ENCODE data around the gene POU3F2.
A peak's percentile ranks its signal among the peaks of the same experiment; 100 is the strongest.

Gene POU3F2

DNA sequence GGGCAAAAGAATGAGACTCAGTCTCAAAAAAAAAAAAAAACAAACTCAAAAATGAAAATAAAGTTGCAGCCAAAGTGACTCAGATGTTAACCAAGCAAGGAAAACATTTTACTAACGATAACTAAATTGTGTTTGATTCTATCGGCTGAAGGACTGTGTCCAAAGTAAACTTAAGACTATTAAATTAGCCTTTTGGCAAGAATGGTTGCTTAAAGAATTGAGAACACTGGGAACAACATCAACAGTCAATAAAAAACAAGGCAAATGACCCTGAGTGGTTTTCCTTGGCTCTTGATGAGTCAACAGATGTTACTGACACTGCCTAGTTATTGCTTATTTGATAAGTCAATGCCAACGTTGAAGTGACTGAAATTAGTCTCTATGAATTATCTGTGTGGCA, 36.7 kb downstream of the POU3F2 start:
- TF ChIP-seq, protein P1, sequence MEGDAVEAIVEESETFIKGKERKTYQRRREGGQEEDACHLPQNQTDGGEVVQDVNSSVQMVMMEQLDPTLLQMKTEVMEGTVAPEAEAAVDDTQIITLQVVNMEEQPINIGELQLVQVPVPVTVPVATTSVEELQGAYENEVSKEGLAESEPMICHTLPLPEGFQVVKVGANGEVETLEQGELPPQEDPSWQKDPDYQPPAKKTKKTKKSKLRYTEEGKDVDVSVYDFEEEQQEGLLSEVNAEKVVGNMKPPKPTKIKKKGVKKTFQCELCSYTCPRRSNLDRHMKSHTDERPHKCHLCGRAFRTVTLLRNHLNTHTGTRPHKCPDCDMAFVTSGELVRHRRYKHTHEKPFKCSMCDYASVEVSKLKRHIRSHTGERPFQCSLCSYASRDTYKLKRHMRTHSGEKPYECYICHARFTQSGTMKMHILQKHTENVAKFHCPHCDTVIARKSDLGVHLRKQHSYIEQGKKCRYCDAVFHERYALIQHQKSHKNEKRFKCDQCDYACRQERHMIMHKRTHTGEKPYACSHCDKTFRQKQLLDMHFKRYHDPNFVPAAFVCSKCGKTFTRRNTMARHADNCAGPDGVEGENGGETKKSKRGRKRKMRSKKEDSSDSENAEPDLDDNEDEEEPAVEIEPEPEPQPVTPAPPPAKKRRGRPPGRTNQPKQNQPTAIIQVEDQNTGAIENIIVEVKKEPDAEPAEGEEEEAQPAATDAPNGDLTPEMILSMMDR (conservative IDR thresholded peaks at IDR 0.05; ENCODE audit: low read length): no peak
- DNase-seq (ENCODE audit: low read depth): peak; percentile 38
- H3K4me3 ChIP-seq (ENCODE audit: low read length): no peak overlapping the region

- DNase-seq (ENCODE audit: low read depth): no peak
- TF ChIP-seq, protein P1 (conservative IDR thresholded peaks at IDR 0.05; ENCODE audit: low read length): no peak
These were observed 37.4 kb downstream of the POU3F2 start for GRCh38 chr6:98871821-98872220.

GRCh38 chr6:98875375-98875774, 41.0 kb downstream of the POU3F2 start:
- DNase-seq (ENCODE audit: low read depth): no peak
- no peak overlapping the region for H3K4me3 ChIP-seq (ENCODE audit: low read length)
- TF ChIP-seq, protein P1 (conservative IDR thresholded peaks at IDR 0.05; ENCODE audit: low read length): no peak

More at GRCh38 chr6:98871821-98872220, 37.4 kb downstream of the POU3F2 start:
- no peak overlapping the region for H3K4me3 ChIP-seq (ENCODE audit: low read length)

DNA sequence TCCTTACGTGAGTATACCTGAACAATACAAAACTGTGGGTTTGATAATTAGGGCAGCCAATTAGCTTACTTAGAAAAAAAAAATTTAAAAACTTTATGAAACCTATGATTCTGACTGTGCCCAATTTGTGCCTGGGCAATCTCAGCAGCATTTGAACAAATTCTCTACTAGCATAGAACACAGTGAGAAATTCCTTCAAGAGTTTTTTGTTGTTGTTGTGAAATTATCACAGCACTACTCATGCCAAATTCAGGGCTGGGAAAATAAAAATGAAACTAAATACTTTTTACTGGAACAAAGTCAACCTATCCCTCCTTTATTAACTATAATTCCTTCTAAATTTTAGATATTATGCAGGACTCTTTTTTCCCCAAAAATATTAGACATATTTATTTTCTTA, 42.9 kb downstream of the POU3F2 start:
- TF ChIP-seq, protein P1 (conservative IDR thresholded peaks at IDR 0.05; ENCODE audit: low read length): no peak
- DNase-seq (ENCODE audit: low read depth): no peak
- no peak overlapping the region for H3K4me3 ChIP-seq (ENCODE audit: low read length)

DNA sequence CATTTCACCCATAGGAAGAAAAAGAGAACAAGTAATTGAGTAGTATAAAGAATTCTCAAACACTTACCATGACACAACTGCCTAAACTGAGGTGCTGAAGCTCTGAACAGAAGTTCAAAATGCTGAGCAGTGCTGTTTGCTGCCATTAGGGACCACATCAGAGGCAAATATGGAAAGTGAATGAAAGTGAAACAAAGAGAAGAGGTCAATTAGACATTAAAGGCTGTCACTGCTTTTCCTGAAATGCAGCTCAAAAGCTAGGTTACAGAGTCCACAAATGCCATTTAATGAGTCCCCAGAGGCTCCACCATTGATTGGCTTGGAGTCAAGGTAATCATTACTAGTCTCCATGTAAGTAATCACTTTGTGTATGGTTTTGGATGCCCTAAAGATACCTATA, 46.1 kb downstream of the POU3F2 start:
- DNase-seq (ENCODE audit: low read depth): no peak

GRCh38 chr6:98885330-98885729, 51.0 kb downstream of the POU3F2 start:
- TF ChIP-seq, protein P1 (conservative IDR thresholded peaks at IDR 0.05; ENCODE audit: low read length): no peak
- no peak for DNase-seq (ENCODE audit: low read depth)
- no peak overlapping the region for H3K4me3 ChIP-seq (ENCODE audit: low read length)

More for the DNA sequence above, 46.1 kb downstream of the POU3F2 start:
- TF ChIP-seq, protein P1 (conservative IDR thresholded peaks at IDR 0.05; ENCODE audit: low read length): no peak
- H3K4me3 ChIP-seq (ENCODE audit: low read length): no peak overlapping the region

DNA sequence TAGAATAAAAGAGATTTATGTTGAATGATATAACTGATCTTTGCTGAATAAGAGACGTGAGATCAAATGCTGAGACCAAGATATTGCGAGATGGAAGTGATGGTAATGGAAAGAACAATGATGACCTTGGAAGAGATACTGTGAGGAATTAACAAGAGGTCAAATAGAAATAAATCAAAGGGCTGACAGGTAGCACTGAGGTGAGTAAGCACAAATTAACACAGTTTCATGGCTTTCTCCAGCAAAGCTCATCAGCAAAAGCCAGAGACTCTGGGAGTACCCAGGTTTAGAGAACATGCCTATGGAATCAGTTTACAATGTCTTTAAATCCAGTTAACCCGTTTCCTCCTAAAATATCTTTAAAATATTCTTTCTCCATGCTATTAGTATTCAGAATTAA, 53.3 kb downstream of the POU3F2 start:
- H3K4me3 ChIP-seq (ENCODE audit: low read length): no peak overlapping the region
- no peak for DNase-seq (ENCODE audit: low read depth)
- TF ChIP-seq, protein P1 (conservative IDR thresholded peaks at IDR 0.05; ENCODE audit: low read length): no peak

All from AG10803 (cell line).